ENCODE measurements around the gene COG4.
"Not testable (repeated sequence)": the region's sequence is repeated elsewhere in the genome, so short reads cannot be mapped to it uniquely, and the experiment has no call there.

COG4 gene

GRCh38 chr16:70523076-70523742 lies at the start of gene COG4:
Gene COG4, minus strand, starts transcription at chr16:70523554. Its CDS starts 11 bp downstream, at chr16:70523543.
- peak; percentile 89 to 93 for DNase-seq

- DNase-seq, result no peak
Measured at GRCh38 chr16:70572926-70573270, 49.5 kb upstream of the COG4 start.

GRCh38 chr16:70572050-70572925 lies 48.9 kb upstream of the COG4 start:
- no peak for DNase-seq

GRCh38 chr16:70571623-70572022 lies 48.3 kb upstream of the COG4 start:
- no peak for DNase-seq

GRCh38 chr16:70570967-70571570 lies 47.7 kb upstream of the COG4 start:
- no peak for DNase-seq

- no peak for DNase-seq
Measured at GRCh38 chr16:70569752-70570151, 46.4 kb upstream of the COG4 start.

GRCh38 chr16:70568601-70569237 lies 45.4 kb upstream of the COG4 start:
- DNase-seq, result no peak

- no peak for DNase-seq
Measured at GRCh38 chr16:70565053-70565452, 41.7 kb upstream of the COG4 start.

GRCh38 chr16:70563636-70564035 lies 40.3 kb upstream of the COG4 start:
- DNase-seq, result no peak

GRCh38 chr16:70561623-70562022 lies 38.3 kb upstream of the COG4 start:
- no peak for DNase-seq

GRCh38 chr16:70556063-70556462 lies 32.7 kb upstream of the COG4 start:
- DNase-seq, result no peak

- no peak for DNase-seq
Measured at GRCh38 chr16:70553645-70554044, 30.3 kb upstream of the COG4 start.

GRCh38 chr16:70552675-70553074 lies 29.3 kb upstream of the COG4 start:
- DNase-seq, result no peak

GRCh38 chr16:70551788-70552187 lies 28.4 kb upstream of the COG4 start:
- no peak for DNase-seq

GRCh38 chr16:70550082-70550481 lies 26.7 kb upstream of the COG4 start:
- no peak for DNase-seq

GRCh38 chr16:70548936-70549335 lies 25.6 kb upstream of the COG4 start:
- no peak for DNase-seq

GRCh38 chr16:70544548-70544947 lies 21.2 kb upstream of the COG4 start:
- DNase-seq, result no peak

- DNase-seq, result no peak
Measured at GRCh38 chr16:70540994-70541393, 17.6 kb upstream of the COG4 start.

- DNase-seq, result no peak
Measured at GRCh38 chr16:70534971-70535370, 11.6 kb upstream of the COG4 start.

GRCh38 chr16:70529954-70530353 lies 6.6 kb upstream of the COG4 start:
- DNase-seq, result not testable (repeated sequence)

- no peak for DNase-seq
Measured at GRCh38 chr16:70529051-70529777, 5.9 kb upstream of the COG4 start.

GRCh38 chr16:70527315-70527996 lies 4.1 kb upstream of the COG4 start:
- DNase-seq, result no peak
